SK-N-MC (cell line): Measurements from ENCODE around the gene ZIM2.

Experiments
- EZH2 ChIP-seq: fragments of 200-600 bp; sonication (generic); IDR thresholded peaks from one replicate; pipeline ENCODE4 v1.6.1; 2017; ENCODE audit warnings: antibody characterized with exemption
- POLR2AphosphoS5 ChIP-seq: IDR thresholded peaks from 2 replicates; pipeline ENCODE4 v1.6.1; 2012; ENCODE audit warnings: mild to moderate bottlenecking, low read depth, low read length, borderline replicate concordance

- TF ChIP-seq POLR2AphosphoS5 (no peak), EZH2 (no peak)
Observed at GRCh38 chr19:56764196-56764695, 76.3 kb downstream of the ZIM2 start.
